Stimulated activated CD4-positive, alpha-beta T cell treated with anti-CD3 and anti-CD28 coated beads, Interleukin-1b, Interleukin-23, amount 100 ng/mL, for 24 hours (primary cell): ENCODE measurements around the gene ST8SIA1.

Experiments used
- DNase-seq, 4 experiments: peaks; one replicate each; pipeline ENCODE4 v3.0.0-alpha.2; 2020; ENCODE audit warnings: low read depth in 4 of 4, low spot score in 1 of 4

The ST8SIA1 gene

GRCh38 chr12:22248121-22248520, 86.4 kb downstream of the ST8SIA1 start:
- DNase-seq: no peak

DNA sequence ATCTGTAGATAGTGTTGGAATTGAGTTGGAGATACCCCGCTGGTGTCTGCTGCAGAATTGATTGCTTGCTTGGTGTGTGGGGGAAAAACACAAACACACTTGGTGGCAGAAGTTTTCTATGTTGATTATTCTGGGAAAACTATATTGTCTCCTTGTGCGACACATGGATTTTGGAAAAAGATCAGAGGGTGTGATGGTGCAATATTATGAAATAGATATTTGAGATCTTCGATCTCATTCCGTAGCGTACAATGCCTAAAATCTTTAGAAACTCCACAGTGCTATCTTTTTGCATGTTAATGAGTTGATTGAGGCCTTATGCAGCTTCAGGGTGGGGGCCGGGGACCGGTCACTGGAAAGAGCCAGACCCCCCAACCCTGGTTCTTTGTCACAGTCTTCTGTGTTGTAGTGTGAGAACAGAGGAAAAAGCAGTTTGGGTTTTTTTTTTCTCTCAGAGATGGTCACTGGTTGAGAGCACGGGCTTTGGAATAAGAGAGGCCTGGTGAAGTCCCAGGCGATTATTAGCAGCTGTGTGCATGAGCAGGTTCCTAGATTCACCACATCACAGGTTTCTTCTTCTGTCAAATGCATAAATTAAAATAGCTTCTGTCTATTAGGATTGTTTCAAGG, 88.2 kb downstream of the ST8SIA1 start:
- DNase-seq: no peak

DNA sequence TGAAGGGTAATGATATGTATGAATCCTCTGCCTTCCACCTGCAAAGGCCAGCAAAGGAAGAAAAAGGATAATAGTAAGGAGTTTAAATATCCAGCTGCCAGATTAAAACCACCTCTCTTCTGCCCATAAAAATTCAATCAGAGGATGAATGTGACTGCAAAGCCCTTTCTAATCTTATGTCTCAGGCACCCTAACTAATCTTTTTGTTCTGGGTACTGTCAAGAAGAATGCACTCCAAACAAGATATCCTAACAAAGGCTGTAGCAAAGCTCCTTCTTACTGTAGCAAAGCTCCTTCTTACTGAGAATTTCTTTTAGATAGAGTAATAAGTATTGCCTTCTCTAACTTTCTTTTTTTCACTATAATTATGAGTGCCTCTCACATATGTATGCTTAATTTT, 91.8 kb downstream of the ST8SIA1 start:
- no peak for DNase-seq

DNA sequence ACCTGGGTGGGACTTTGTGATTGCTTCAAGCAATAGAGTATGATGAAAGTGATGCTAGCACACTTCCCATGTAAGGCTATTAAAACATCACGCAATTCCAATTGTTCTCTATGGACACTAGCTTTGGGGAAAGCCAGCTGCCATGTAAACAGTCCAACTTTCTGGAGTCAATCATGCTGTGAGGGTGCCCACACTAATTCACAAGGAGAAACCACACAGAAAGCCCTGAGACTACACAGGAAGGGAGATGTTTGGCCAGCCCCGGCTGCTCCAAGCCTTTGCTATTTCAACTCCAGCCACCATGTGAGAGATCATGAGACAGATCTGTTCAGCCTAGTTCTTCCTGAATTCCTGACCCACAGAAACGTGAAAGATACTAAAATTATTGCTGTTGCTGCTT, 96.3 kb downstream of the ST8SIA1 start:
- no peak for DNase-seq

- no peak for DNase-seq
These were observed 99.9 kb downstream of the ST8SIA1 start for GRCh38 chr12:22234561-22234960.

GRCh38 chr12:22231836-22232235, 102.7 kb downstream of the ST8SIA1 start:
- no peak for DNase-seq

- no peak for DNase-seq
These were observed 103.4 kb downstream of the ST8SIA1 start for GRCh38 chr12:22231078-22231477.

GRCh38 chr12:22230280-22230794, 104.2 kb downstream of the ST8SIA1 start:
- DNase-seq: no peak

DNA sequence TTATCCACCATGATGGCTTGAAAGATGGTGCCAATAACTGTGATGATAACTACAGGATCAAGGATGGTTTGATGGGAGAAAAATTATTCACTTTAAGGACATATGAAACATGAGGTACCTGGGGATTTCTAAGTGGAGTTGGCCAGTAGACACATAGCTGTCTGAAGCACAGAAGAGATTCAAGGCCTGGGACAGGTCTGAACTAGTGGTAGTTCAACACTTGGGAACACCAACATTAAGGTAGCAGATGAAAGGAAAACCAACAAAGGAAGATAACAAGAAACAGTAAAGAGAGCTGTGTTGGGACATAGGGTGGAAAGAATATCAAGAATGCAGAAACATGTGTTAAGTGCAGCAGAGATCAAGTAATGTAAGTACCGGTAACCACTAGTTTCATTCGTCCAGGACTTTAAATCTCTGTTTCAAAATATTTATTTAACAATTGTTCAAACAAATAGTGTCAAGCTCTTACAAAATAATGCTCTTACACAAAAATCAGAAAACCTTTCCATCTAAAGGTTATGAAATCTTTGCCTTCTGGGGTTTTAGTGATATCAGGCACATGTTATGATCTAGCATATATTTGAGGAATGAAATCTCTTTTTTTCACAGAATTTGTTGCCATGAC, 104.7 kb downstream of the ST8SIA1 start:
- DNase-seq: no peak

GRCh38 chr12:22228022-22228875, 106.3 kb downstream of the ST8SIA1 start:
- DNase-seq: no peak

- DNase-seq: no peak
These were observed 111.2 kb downstream of the ST8SIA1 start for GRCh38 chr12:22223356-22223755.

GRCh38 chr12:22217556-22217955, 117.0 kb downstream of the ST8SIA1 start:
- DNase-seq: no peak

DNA sequence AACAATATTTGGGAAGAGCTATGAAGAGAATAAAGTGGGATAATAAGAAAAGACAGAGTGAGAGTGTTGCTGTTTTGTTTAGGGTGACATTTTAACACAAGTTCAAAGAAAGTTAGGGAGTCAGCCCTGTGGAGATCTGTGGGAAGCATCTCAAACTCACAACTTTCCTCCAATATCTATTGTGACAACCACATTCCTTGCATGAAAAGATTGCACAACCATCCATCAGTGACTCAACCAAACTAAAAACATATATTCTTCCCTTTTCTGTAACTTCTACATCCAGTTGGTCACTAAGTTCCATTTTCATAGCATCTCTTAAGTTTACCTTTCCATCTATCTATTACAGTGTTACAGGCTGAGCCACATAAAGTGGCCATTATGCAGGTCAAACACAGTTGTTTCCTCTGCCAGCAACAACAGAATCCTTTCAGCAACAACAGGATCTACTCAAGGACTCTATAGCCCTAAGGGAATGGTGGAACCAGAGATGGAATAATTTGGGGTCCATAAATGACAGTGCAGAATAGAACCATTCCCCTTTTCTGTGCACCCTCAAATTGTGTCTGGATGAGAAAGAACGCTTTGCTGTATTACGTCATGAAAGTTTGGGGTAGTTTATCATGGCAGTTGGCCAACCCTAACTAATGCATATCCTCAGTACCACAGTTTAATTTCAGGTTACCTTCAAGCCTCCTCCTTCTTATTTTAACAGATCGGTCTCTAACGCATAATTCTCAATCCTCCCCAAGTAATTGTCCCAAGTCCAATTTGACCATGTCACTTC, 118.8 kb downstream of the ST8SIA1 start:
- no peak for DNase-seq

DNA sequence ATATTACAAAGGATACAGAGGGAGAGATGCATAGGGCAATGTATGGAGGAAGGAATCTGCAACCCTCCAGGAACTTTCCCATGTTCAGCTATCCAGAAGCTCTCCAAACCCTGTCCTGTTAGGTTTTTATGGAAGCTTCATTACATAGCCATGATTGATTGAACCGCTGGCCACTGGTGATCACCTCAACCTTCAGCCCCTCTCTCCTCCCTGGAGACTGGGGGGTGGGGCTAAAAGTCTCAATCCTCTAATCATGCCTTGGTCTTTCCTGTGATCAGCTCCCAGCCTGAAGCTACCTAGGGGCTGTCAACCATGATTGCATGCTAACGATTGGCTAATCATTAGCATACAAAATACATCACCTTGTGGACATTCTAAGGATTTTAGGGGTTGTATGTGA, 123.4 kb downstream of the ST8SIA1 start:
- DNase-seq: no peak

DNA sequence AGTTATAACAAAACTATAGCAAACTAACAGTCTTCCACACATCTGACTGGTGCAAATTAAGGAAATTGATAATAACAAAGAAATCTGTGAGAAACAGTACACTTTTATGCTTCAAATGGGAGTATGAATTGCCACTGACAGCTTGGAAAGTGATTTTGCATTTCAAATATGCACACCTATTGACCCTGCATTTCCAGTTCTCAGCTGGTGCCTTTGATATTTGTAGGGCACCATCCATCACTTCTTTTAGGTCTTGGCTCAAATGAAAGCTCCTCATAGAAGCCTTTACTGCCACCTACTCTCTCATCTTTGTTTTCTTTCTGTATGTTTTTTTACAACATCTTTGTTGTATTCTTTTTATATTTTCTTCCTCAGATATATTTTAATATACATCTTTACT, 125.1 kb downstream of the ST8SIA1 start:
- no peak for DNase-seq

GRCh38 chr12:22206111-22206728, 128.3 kb downstream of the ST8SIA1 start:
- DNase-seq: no peak

- no peak for DNase-seq
These were observed 130.1 kb downstream of the ST8SIA1 start for GRCh38 chr12:22204391-22204790.

DNA sequence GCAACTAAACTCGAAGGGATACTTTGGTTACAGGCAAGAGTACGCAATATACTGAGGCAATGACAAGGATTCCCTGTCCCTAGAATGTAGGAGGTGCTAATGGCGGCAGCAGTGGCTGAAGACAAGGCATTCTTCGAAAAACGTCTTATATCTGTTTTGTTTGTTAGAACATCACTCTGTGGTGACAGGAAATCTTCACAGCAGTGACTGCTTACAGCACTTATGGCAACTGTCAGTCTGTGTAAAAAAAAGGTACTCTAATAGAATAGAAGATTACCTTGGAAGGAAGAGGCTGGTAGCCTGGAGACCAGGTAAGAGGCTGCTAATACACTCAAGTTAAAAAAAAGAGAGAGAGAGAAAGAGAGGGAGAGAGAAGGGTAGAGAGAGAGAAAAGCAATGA, 131.7 kb downstream of the ST8SIA1 start:
- DNase-seq: no peak

GRCh38 chr12:22201101-22201500, 133.4 kb downstream of the ST8SIA1 start:
- no peak for DNase-seq

DNA sequence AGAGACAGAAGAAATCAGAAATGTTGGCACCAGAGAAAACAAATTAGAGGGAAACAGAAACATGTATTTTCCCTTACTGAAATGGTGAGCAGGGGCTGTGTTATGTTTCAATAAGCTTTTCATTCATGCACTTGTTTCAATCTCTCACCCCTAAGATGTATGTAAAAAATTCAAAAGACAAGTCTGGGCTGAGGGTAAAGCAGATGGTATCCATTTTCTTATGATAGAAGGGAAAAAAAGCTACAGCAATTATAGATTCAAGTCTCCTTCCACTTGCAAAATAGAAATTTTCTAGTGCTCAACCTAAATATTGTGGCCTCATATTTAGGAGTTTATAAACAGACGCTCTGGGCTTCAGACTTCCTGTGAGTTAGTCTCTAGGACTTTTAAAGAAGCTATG, 138.3 kb downstream of the ST8SIA1 start:
- DNase-seq: no peak

DNA sequence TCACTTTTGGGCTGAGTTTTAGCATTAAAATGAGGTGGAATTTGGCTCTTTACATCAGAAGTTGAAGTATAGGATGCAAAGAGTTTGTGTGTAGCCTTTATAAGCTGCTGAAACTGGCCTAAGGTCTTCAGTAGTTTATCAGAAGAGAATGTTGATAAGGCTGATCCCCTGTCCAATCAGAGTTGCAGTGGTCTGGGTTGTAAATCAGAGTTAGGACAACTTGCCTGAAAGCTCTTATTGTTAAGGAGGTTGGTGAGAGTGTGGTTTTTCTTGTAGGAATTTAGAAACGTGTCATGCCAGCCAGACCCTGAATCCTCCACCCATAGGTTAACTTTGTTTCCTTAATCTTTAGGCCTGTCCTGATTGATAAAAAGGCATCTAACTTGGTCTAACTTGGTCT, 143.5 kb downstream of the ST8SIA1 start:
- no peak for DNase-seq
